Ureter (tissue), 1 donor: ENCODE results near the gene TRAPPC4. TPM values are rescaled to one million over a fixed set of nuclear protein-coding genes. Genes with fewer than 3 reads are reported as not detected.
"Not testable (repeated sequence)": the region's sequence is repeated elsewhere in the genome, so short reads cannot be mapped to it uniquely, and the experiment has no call there.

Experiments
- DNase-seq: peaks from one replicate; pipeline ENCODE4 v3.0.0-alpha.2; 2020; ENCODE audit warnings: low spot score
- total RNA-seq: library from RNA; stranded (reverse); gene quantifications from one replicate; pipeline ENCODE4 v1.2.4, GENCODE V29; 2023
- donor health status: DM: yes; HTN: yes; CAD: no.

Gene TRAPPC4
- 72.4 TPM for total RNA-seq

GRCh38 chr11:119018074-119018938 is at the start of gene TRAPPC4, which contains the start of gene RPS25:
Gene TRAPPC4, plus strand, starts transcription at chr11:119018766. Its CDS starts 30 bp downstream, at chr11:119018796.
Gene RPS25, minus strand, starts transcription at chr11:119018343. Its CDS starts 59 bp downstream, at chr11:119018284.
- peak; percentile 96 for DNase-seq

- DNase-seq, result not testable (repeated sequence)
Measured at GRCh38 chr11:118969508-118969907, 49.1 kb upstream of the TRAPPC4 start.

GRCh38 chr11:118971646-118972045 is 46.9 kb upstream of the TRAPPC4 start, which contains the start of gene FOXR1:
Gene FOXR1, plus strand, starts transcription at chr11:118971761. Its CDS starts 171 bp downstream, at chr11:118971932.
- no peak for DNase-seq

GRCh38 chr11:118973985-118974384 is 44.6 kb upstream of the TRAPPC4 start:
- no peak for DNase-seq

GRCh38 chr11:118975771-118976709 is 42.5 kb upstream of the TRAPPC4 start:
- DNase-seq, result no peak

GRCh38 chr11:118979434-118979833 is 39.1 kb upstream of the TRAPPC4 start:
- no peak for DNase-seq

GRCh38 chr11:118980191-118980881 is 38.2 kb upstream of the TRAPPC4 start:
- no peak for DNase-seq

- DNase-seq, result not testable (repeated sequence)
Measured at GRCh38 chr11:118984337-118984736, 34.2 kb upstream of the TRAPPC4 start.

GRCh38 chr11:118984825-118985224 is 33.7 kb upstream of the TRAPPC4 start:
- no peak for DNase-seq

GRCh38 chr11:118988280-118988679 is 30.3 kb upstream of the TRAPPC4 start:
- peak; percentile 74 for DNase-seq

GRCh38 chr11:118991486-118992038 is 27.0 kb upstream of the TRAPPC4 start:
- not testable (repeated sequence) for DNase-seq

- no peak for DNase-seq
Measured at GRCh38 chr11:118996926-118997626, 21.5 kb upstream of the TRAPPC4 start.

- DNase-seq, result peak; percentile 95
Measured at GRCh38 chr11:118997627-118998387, 20.8 kb upstream of the TRAPPC4 start, which contains the start of gene CENATAC. Gene CENATAC, plus strand, starts transcription at chr11:118998138. Its CDS starts 60 bp downstream, at chr11:118998198.

GRCh38 chr11:118998388-118998717 is 20.2 kb upstream of the TRAPPC4 start:
- no peak for DNase-seq

- DNase-seq, result no peak
Measured at GRCh38 chr11:118998822-118999221, 19.7 kb upstream of the TRAPPC4 start.

- DNase-seq, result no peak
Measured at GRCh38 chr11:119000906-119001305, 17.7 kb upstream of the TRAPPC4 start.

- no peak for DNase-seq
Measured at GRCh38 chr11:119006656-119007055, 11.9 kb upstream of the TRAPPC4 start.

- DNase-seq, result no peak
Measured at GRCh38 chr11:119011476-119012053, 7.0 kb upstream of the TRAPPC4 start.

- DNase-seq, result no peak
Measured at GRCh38 chr11:119012629-119013170, 5.9 kb upstream of the TRAPPC4 start.
